AG09309 (cell line): Measurements from ENCODE around the gene OGFOD1.

Experiments
- DNase-seq: peaks from one replicate; pipeline ENCODE4 v3.0.0-alpha.2; 2010; ENCODE audit warnings: low read depth
- H3K4me3 ChIP-seq: 2 replicates; pipeline ENCODE4 v1.5.1; 2011; ENCODE audit warnings: mild to moderate bottlenecking, low read depth, low read length, moderate library complexity; ENCODE audit not compliant: control insufficient read depth
- CTCF ChIP-seq: IDR thresholded peaks from 2 replicates; pipeline ENCODE4 v1.5.1; 2011; ENCODE audit warnings: mild to moderate bottlenecking, low read depth, low read length, inconsistent platforms; ENCODE audit not compliant: insufficient read depth, control insufficient read depth; ENCODE audit errors: missing control alignments

Gene OGFOD1

GRCh38 chr16:56421976-56422669, 29.2 kb upstream of the OGFOD1 start:
- TF ChIP-seq CTCF, result no peak
- no peak for DNase-seq
- no peak overlapping the region for H3K4me3 ChIP-seq

DNA sequence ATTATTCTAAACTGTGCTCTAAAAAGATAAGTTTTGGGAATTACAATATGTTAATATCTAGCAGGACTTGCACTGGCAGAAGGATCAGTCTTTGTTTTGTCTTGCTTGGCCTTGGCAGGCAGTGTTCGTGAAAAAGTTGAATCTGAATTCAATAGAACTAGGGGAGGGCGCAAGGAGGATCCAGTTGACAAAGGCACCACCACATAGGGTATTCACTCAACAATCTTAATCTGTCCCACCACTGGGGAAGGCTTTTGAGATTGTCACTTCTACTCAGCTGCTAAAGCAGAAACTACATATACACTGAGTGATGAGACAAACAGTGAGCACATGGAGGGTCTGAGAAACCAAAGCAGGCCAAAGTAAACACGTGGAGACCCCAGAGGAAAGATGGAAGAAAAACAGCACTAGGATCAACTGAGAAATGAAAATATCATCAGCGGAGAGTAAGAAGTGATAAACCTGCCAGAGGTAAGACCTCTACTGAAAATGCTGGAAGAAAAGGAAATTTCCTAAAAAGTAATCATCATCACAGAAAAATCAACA, 28.4 kb upstream of the OGFOD1 start:
- H3K4me3 ChIP-seq, result no peak overlapping the region
- no peak for TF ChIP-seq CTCF
- DNase-seq, result no peak

DNA sequence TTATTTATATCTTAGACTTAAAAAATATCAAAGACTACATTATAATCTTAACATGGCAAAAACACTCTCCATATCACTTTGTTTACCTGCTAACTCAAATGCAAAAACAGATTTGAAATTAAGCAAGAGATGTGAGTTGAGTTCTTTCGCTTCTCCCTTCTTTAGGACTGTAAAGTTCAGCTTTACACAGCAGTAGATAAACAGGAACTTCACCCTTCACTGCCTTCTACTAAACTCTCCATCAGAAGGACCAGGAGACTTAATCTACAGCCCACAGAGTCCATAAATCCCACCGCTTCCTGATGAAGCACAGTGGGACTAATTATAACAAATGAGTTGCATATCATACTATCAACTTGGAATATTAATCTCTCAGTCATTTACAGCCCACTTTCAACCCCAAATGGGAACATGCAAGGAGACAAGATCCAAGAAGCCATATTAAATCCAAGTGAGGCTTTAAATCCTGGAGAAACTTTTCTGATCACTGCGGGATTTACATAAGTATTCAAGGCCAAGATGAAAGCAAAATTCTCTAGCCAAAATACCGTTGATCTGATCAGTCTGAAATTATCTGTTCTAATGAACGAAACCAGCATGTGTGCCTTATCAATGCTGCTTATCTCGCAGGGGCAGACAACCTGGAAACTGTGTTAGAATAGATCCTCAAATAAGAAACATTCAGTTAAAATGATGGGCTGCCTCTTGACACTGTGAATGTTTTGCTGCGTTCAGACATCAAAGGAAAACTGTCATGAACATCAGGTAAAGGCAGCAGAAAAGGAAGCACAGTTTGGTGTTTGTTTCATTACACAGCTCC, 27.6 kb upstream of the OGFOD1 start:
- peak overlapping the region; percentile 64 for H3K4me3 ChIP-seq
- TF ChIP-seq CTCF, result no peak
- no peak for DNase-seq

DNA sequence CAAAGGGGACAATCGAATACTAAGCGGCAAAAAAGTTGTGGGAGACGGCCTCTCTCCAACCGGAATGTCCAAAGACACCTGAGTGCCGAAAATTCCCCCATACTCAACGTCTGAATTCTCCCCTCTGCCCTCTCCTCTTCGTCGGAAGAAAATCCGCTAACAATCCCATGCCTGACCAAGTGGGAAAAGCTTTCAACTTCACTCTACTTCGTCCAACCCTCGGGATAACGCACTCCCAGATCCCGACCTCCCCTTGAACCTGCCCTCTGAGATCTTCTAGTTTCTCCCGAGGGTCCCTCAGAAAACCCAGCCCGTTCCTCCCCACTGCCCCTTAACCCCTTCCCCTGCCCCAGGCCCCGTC, 27.0 kb upstream of the OGFOD1 start:
- no peak for DNase-seq
- TF ChIP-seq CTCF, result no peak

GRCh38 chr16:56424791-56425438, 26.4 kb upstream of the OGFOD1 start:
- TF ChIP-seq CTCF, result no peak
- peak overlapping the region; percentile 64 for H3K4me3 ChIP-seq
- DNase-seq, result no peak

More for the DNA sequence above, 27.0 kb upstream of the OGFOD1 start:
- peak overlapping the region; percentile 64 for H3K4me3 ChIP-seq

GRCh38 chr16:56425439-56425832, 25.9 kb upstream of the OGFOD1 start, which contains the start of gene AMFR:
Gene AMFR (minus strand): TSS chr16:56425545. CDS start chr16:56425327, 218 bp downstream.
- H3K4me3 ChIP-seq, result peak within 1 kb of the TSS; percentile 64
- no peak for TF ChIP-seq CTCF
- peak; percentile 25 for DNase-seq
